ENCODE results near the gene ZNF579.

The ZNF579 gene

DNA sequence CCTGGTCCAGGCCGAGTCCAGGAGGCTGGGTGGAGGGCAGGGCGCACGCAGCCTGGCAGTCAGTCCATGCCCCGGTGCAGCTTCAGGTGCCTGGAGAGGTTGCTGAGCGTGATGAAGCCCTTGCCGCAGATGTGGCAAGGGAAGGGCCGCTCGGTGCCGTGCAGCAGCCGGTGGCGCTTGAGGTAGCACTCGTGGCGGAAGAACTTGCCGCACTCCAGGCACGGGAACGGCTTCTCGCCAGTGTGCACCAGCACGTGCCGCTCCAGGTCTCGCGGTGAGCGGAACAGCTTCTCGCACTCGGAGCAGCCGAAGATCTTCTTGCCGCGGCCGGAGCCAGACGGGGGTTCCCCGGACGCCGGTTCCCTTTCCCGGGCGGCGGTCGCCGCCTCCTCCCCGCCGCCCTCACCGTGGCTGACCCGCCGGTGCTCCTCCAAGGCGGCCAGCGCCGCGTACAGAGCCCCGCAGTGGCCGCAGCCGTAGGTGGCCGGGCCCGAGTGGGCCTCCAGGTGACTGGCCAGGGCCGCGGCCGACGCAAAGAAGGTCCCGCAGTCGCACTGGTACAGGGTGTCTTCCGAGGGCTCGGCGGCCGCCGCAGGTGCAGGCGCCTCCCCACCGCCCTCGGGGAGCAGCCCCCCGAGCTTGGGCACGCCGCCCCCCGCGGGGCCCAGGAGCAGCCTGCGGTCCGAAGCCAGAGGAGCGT, 11.9 kb upstream of the ZNF579 start:
- Histone ChIP-seq H3K4me2 (ENCODE audit: low read length) (no peak overlapping the region), H3K4me3 (ENCODE audit: low read depth, low read length) (no peak overlapping the region), H3K27ac (no peak overlapping the region), H3K36me3 (ENCODE audit: control insufficient read depth, insufficient read depth, low read length) (no peaks in the 10 kb centered on the region), H3K4me1 (no peaks in the 10 kb centered on the region), H3K27me3 (ENCODE audit: control insufficient read depth, insufficient read depth, low read length) (no peaks in the 10 kb centered on the region), H3K79me2 (no peaks in the 10 kb centered on the region), H3K9ac (no peak overlapping the region), H3K9me3 (ENCODE audit: control insufficient read depth, low read length) (no peaks in the 10 kb centered on the region), H2AFZ (no peak overlapping the region)
- TF ChIP-seq, protein P1, sequence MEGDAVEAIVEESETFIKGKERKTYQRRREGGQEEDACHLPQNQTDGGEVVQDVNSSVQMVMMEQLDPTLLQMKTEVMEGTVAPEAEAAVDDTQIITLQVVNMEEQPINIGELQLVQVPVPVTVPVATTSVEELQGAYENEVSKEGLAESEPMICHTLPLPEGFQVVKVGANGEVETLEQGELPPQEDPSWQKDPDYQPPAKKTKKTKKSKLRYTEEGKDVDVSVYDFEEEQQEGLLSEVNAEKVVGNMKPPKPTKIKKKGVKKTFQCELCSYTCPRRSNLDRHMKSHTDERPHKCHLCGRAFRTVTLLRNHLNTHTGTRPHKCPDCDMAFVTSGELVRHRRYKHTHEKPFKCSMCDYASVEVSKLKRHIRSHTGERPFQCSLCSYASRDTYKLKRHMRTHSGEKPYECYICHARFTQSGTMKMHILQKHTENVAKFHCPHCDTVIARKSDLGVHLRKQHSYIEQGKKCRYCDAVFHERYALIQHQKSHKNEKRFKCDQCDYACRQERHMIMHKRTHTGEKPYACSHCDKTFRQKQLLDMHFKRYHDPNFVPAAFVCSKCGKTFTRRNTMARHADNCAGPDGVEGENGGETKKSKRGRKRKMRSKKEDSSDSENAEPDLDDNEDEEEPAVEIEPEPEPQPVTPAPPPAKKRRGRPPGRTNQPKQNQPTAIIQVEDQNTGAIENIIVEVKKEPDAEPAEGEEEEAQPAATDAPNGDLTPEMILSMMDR (IDR thresholded peaks at IDR 0.05) = no peak

DNA sequence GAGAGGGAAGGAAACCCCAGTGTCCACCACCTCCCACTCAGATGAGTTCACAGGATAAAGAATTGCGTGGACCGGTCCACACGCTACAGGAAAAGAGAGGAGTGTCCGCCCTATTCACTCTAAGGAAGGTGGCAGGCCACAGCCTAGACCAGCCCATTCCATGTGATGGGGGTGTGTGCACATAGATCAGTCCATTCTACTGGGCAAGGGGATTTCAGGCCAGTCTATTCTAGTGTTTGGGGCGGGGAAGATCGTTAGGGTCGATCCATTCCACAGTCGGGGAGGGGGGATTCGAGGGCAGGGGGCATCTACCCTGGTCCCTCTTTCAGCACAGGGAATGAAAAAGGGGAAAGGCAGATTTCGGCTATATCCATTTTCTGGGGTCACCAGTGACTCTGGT, 10.9 kb upstream of the ZNF579 start:
- Histone ChIP-seq H3K4me2 (ENCODE audit: low read length) (no peak overlapping the region), H3K79me2 (no peaks in the 10 kb centered on the region), H3K36me3 (ENCODE audit: control insufficient read depth, insufficient read depth, low read length) (no peaks in the 10 kb centered on the region), H3K9ac (no peak overlapping the region), H3K27ac (no peak overlapping the region), H2AFZ (no peak overlapping the region), H3K9me3 (ENCODE audit: control insufficient read depth, low read length) (no peaks in the 10 kb centered on the region), H3K27me3 (ENCODE audit: control insufficient read depth, insufficient read depth, low read length) (no peaks in the 10 kb centered on the region), H3K4me3 (ENCODE audit: low read depth, low read length) (no peak overlapping the region), H3K4me1 (peaks cover 5% of the 10 kb centered on the region)
- TF ChIP-seq, protein P1 (IDR thresholded peaks at IDR 0.05) = no peak

DNA sequence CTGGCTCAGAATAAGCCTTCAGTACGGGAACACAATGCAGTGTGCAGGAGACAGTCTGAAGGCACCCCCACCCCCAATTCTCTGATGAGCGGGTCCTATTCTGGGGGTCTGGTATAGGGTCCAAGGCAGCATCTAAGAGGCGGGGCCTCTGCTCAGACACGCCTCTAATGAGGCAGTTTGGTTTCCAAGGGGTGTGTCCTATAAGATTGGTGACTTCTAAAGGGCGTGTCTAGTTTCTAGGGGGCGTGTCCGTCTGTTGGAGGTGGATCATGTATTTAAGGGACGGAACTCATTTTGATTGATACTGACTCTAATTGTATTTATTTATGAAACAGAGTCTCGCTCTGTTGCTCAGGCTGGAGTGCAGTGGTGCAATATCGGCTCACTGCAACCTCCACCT, 10.0 kb upstream of the ZNF579 start:
- Histone ChIP-seq H3K9me3 (ENCODE audit: control insufficient read depth, low read length) (no peaks in the 10 kb centered on the region), H3K27me3 (ENCODE audit: control insufficient read depth, insufficient read depth, low read length) (no peaks in the 10 kb centered on the region), H3K4me1 (peaks cover 9% of the 10 kb centered on the region), H3K4me3 (ENCODE audit: low read depth, low read length) (no peak overlapping the region), H3K9ac (no peak overlapping the region), H3K36me3 (ENCODE audit: control insufficient read depth, insufficient read depth, low read length) (no peaks in the 10 kb centered on the region), H3K4me2 (ENCODE audit: low read length) (no peak overlapping the region), H2AFZ (no peak overlapping the region), H3K79me2 (no peaks in the 10 kb centered on the region), H3K27ac (no peak overlapping the region)
- TF ChIP-seq, protein P1 (IDR thresholded peaks at IDR 0.05) = no peak

DNA sequence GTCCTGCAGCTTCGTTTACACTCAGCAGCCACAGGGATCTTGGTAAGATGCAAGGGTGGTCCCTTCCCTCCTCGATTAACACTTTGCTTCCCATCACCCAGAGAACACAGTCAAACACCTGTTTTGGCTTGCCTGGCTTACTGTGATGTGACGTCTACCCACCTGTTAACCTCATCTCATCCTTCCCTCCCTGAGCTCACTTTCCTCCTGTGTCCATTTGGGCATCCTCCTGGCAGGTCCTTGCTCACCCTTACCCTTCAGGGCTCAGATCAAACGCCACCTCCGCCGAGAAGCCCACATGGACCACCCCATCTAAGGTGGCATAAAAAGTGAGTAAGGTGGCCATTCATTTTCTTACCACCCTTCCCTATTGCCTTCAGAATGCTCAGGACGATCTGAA, 9.5 kb upstream of the ZNF579 start:
- H3K4me3 ChIP-seq (ENCODE audit: low read depth, low read length) = no peak overlapping the region
- no peaks in the 10 kb centered on the region for H3K36me3 ChIP-seq (ENCODE audit: control insufficient read depth, insufficient read depth, low read length)
- H3K9me3 ChIP-seq (ENCODE audit: control insufficient read depth, low read length) = no peaks in the 10 kb centered on the region
- H3K4me2 ChIP-seq (ENCODE audit: low read length) = no peak overlapping the region
- no peaks in the 10 kb centered on the region for H3K27me3 ChIP-seq (ENCODE audit: control insufficient read depth, insufficient read depth, low read length)
- no peaks in the 10 kb centered on the region for H3K79me2 ChIP-seq
- peaks cover 9% of the 10 kb centered on the region for H3K4me1 ChIP-seq
- no peak overlapping the region for H3K27ac ChIP-seq
- no peak overlapping the region for H2AFZ ChIP-seq
- TF ChIP-seq, protein P1 (IDR thresholded peaks at IDR 0.05) = no peak
- no peak overlapping the region for H3K9ac ChIP-seq

DNA sequence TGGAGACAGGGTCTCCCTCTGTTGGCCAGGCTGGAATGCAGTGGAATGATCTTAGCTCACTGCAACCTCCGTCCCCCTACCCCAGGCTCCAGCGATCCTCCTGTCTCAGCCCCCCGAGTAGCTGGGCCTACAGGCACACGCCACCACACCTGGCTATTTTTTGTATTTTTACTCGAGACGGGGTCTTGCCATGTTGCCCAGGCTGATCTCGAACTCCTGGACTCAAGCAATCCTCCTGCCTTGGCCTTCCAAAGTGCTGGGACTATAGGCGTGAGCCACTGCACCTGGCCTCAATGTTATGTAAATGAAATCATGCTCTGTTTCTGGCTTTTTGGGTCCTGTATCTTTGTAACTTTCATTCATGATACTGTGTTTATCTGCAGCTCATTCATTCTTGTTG, 8.1 kb upstream of the ZNF579 start:
- Histone ChIP-seq H3K9ac (no peak overlapping the region), H3K4me1 (peaks cover 9% of the 10 kb centered on the region), H2AFZ (no peak overlapping the region), H3K27me3 (ENCODE audit: control insufficient read depth, insufficient read depth, low read length) (no peaks in the 10 kb centered on the region), H3K36me3 (ENCODE audit: control insufficient read depth, insufficient read depth, low read length) (no peaks in the 10 kb centered on the region), H3K4me2 (ENCODE audit: low read length) (no peak overlapping the region), H3K79me2 (no peaks in the 10 kb centered on the region), H3K4me3 (ENCODE audit: low read depth, low read length) (no peak overlapping the region), H3K9me3 (ENCODE audit: control insufficient read depth, low read length) (no peaks in the 10 kb centered on the region), H3K27ac (no peak overlapping the region)
- TF ChIP-seq, protein P1 (IDR thresholded peaks at IDR 0.05) = no peak

All from parathyroid adenoma (tissue), 2 donors.